GM19099 (cell line): ENCODE measurements around the gene UGT1A9.

ENCODE experiments used
- POLR2A ChIP-seq: IDR thresholded peaks from 3 replicates; pipeline ENCODE4 v1.6.1; 2011; ENCODE audit warnings: low read depth; ENCODE audit not compliant: insufficient read length; ENCODE audit errors: extremely low read depth

UGT1A9 gene

DNA sequence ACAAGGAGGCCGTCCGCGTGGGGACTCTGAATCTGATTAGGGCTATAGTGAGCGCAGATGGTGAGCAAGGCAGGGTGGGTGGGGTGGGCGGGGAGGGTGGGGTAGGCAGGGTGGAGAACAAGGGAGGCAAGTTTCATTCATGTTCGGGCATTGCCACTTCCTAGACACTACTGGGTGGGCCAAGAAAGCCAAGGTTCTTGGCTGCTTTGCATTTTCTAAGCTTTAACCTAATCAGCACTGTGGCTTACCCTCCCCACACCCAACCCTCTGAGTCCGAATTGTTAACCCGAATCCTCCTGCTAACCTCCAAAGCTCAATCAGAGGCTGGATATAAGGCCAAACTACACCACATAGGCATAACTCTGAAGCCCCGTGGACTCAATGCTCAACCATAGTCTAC is 124.6 kb downstream of the UGT1A9 start:
- TF ChIP-seq POLR2A, result no peak

DNA sequence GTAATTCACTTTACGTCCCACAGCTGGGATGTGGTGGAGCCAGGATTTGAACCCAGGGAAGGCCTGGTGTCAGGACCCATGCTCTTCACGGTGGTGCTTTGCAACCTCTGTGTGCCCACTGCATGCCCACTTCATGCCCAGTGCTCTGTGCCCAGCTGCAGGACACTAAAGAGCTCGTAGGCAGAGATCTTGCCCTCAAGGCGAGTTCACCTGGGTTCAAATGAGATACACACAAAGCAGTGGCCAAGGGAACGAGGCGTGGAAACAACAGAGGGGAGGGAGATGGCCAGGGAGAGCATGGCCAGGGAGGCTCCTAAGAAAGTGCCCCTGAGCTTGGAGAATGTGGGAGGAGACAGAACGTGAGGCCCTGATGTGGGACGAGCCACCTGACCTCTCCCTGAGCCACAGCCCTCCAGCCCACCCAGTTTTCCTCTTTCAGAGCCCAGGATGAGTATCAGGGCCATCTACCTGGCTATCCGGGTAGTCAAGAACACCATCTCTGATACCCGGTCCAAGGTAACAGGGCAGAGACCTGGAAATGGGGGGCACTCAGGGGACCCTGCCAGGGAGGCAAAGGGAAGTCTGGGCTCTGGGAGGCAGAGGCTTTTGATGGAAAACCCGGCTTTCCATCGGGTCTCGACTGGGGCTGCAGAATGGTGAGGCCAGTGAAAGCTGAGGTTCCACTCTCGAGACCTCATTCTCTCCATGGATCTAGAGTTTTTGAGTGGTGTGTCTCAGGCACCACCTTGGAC is 126.8 kb downstream of the UGT1A9 start:
- no peak for TF ChIP-seq POLR2A

DNA sequence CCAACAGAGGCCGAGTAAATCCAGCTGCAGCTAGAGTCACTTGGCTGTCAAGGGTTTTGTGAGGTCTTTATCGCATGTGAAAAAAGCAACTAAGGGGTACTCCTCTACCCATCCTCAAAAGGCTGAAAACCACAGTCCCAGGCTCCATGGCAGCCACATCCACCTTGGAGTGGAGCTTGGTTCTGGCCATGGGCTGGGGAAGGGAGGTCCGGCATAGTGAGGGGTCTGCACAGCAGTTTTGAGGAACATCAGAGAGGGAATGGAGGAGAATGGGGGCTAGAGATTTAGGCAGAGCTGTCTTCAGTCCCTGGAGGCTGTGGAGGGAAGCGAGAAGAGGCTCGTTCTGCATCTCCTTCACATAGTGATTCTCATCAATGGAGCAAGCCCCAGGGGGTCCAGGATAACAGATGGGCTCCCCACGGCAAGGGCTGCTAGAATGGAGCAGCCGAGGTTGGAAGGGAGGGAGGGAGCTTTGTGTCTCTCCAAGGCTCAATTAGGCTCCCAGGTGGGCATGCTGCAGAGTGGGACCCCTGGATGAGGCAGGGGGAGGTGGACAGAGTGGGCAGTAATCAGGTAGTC is 127.5 kb downstream of the UGT1A9 start:
- no peak for TF ChIP-seq POLR2A

DNA sequence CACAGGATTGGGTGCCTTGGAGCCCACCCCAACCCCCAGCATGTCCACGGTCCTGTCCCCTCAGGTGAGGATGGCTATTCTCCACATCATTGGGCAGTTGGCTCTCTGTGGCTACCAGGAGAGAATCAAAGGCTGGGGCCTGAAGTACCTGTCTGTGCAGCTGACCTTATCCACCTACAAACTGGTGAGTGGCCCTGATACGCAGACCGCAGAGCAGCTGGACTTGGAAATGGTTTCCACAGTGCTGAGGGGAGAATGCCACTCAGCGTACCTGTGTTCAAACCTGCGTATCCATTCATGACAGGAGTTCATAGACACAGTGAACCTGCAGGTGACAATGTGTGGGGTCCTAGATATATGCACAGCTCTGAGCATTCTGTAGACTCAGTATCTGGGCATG is 128.0 kb downstream of the UGT1A9 start:
- no peak for TF ChIP-seq POLR2A

DNA sequence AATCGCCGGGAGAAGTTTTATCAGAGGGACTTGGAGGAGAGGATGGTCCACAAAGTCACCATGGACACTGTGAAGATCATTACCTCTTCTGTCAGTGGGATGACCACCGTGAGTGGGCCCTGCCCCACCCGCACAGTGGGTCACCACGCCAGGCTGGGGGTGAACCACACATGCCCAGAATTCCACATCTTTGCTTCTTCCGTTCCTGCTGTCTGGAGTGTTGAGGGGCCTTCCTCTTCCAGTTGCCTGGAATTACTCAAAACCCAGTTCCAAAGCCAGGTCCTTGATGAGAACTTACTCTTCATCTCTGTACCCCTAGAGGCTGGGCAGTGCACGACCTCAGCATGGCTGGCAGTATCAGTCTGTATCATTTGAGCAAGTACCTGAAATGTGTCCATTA is 128.5 kb downstream of the UGT1A9 start:
- TF ChIP-seq POLR2A, result no peak

DNA sequence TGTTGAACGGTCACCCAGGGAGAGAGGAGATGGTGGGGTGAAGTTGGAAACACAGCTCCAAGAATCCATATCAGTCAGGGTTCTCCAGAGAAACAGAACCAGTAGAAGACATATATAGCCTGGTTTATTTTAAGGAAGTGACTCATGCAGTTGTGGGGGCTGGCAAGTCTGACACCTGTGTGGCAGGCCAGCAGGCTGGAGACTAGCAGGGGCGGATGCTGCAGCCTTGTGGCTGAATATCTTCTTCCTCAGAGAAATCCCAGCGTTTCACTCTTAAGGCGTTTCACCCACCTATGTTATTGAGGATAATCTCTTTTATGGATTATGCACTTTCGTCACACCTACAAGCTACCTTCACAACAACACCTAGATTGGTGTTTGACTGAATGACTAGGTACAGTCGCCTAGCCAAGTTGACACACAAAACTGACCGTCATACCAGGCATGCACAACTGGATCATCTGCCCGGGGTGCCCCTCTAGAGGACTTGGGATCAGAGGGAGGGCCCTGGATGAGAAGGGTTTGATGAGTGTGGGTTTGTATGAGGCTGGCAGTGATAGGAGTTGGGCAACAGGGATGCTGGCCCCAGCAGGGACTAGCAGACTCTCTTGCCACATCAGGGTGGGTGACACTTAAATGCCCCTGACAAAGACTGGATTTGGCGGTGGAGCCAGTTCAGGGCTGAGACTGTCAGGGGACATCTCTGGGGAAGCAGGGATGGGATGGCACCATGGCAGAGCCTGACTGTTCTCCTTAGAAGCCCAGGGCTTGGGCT is 129.8 kb downstream of the UGT1A9 start:
- TF ChIP-seq POLR2A, result no peak

DNA sequence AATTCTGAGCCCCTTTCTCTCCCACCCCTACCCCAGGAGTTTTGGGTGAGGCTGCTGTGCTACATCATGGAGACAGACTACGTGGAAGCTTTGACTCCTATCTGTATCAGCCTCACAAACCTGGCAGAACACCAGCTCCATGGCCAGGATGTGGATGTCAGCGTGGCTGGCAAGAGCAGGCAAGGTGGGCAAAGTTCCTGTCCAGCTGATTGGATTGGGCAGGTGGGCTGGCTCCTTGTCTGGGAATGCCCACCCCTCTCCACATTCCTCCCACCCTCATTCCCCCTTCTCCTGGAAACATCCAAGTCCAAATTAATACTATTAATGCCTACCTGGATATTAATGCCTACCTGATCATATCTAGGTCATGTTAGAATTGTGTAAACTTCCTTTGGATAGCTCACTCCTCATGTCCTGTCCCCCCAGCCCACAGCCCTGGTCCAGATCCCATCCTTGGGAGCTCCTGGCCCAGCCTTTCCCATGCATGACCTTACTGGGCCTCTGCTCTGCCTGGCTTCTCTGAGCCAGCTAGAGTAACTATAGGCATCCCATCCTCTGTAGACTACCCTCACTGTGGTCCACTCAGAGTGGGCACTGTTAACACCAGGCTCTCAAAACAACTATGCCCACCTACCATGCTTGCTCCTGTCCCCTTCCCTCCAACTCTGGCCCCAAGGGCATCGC is 130.6 kb downstream of the UGT1A9 start:
- TF ChIP-seq POLR2A, result no peak

DNA sequence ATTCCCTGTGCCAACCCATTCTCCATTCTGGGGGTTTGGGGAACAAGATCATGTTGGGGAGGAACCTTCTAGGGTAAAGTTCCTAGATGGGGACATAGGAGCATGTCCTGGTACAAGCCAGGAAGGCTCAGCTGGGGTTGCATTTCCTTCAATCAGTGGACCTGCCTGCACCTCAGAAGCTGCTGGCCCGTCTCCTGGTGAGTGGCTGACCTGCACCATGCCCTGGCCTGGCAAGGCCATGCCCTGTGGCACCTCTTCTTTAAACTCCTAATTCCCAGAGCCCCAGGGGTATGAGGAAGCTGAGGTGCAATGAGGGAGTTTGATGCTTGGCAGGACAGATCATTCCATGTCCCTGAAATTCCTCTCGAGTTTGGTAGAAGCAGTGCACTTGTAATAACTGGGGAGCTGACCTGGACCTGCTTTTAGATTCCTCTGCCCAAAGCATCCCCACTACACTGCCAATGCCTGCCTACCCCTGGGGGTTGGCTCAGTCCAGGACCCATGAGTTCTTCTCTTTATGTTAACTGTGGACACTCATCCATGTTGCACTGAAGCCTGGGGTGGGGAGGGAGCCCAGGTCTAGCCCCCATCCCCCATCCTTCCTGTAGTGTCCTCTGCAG is 131.7 kb downstream of the UGT1A9 start:
- TF ChIP-seq POLR2A, result no peak

DNA sequence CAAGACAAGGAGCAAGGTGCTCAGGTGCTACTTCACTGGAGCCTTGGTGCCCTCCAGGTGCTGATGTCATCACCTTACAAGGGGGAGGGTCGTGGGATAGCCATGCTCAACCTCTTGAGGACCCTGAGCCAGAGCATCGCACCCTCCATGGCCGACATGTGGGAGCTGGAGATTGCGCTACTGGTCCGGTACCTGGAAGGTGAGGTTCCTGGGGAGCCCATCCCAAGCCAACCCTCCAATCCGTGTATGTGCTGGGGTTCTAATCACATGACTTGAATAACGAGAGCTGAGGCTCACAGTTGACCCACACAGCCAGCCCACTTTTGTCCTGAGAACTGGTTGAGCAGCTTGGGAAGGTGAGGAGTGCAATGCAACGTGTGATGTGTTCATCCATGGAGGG is 132.3 kb downstream of the UGT1A9 start:
- no peak for TF ChIP-seq POLR2A

DNA sequence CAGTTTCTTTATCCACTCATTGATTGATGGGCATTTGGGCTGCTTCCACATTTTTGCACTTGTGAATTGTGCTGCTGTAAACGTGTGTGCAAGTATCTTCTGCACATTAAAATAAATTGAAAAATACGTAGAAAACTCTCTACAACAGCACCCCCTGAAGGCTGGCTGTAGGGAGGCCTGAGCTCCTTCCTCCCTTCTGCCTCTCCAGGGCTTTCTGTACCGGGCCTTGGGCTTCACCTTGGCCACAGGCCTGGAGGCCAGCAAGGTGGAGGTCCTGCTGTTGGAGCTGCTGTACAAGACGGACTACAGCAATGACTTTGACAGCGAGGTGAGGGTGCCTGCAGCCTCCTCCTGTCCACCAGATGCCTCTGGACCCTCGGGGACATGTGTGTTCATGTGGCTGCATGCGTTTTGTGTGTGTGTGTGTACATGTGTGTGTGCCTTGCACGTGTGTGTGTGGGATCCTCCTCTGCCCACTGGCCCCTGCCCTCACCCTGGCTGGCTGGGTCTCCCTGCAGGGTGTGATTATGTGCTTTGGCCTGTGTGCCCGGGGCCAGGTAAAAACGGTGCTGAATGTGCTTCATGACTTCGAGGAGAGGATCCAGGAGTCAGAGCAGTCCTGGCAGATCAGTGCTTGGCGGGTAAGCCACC is 135.6 kb downstream of the UGT1A9 start:
- TF ChIP-seq POLR2A, result no peak

DNA sequence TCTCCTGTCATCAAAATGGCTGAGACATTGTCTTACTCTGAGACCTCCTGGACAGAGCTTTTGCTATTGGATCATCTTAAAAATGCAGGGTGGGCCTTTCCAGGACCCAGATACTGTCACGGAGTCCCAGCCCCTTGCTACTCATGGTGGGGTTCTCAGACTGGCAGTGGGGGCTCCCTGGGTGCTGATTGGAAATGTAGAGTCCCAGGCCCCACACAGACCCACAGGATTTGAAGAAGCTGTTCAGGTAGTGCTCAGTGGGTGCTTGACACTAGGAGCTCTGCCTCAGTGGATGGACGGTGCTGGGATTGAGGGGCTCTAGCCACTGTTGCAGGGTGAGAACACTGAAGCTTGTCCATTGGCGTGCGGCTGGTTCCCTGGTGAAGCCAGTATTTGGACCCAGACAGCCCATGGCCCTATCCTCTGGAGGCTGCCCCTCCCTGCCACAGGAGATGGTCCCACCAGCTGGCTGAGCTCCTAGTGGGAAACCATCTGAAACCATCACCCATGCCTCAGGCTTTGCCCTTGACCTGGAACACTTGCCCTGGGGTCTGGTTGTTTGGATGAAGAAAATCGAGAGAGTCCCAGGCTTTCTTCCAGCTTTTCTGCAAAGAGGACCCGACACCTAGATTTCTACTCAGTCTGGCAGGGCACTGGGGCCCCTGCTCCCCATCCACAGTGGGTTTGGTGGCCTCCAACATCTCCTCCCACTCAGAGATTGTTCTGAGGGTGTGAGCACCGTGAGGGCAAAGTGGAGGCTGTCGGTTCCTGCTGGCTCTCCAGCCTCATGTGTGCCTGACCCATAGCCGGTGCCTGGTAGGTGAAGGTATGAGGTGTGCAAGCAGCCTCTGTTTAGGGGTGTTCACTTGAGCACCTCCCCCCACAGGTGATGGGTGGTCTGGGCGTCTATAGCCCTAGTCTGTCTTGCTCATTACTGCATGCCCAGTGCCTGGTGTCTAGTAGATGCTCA is 136.6 kb downstream of the UGT1A9 start:
- no peak for TF ChIP-seq POLR2A

DNA sequence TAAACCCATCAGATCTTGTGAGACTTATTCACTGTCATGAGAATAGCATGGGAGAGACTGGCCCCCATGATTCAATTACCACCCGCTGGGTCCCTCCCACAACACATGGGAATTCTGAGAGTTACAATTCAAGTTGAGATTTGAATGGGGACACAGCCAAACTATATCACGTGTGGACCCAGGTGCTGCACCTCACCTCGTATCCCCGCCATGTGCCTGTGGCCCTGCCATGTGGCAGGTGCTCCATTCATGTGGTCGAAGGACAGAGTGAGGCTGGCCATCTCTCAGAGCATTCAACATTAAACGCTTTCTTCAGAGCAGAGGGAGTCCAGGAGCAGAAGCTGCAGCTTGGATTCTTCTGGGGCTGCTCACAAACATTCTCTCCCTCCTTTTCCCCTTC is 138.7 kb downstream of the UGT1A9 start:
- TF ChIP-seq POLR2A, result no peak

DNA sequence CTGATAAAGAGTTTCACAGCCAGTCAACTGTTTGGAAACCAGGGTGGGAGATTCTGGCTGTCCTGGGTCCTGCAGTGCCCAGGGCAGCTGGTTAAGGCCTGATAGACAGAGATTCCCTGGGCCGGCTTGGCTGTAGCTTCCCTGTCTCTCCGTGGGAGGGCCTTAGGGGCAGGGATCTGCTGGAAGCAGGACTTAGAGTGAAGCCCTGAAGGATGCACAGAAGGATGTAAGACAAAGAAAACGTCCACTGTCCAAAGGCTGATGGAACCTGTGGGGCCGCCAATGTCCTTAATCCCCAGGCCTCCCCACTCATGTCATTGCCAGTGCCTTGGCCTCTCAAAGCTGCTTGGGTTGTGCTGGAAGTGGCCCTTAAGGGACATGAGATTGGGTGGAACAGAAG is 139.4 kb downstream of the UGT1A9 start:
- TF ChIP-seq POLR2A, result no peak
